GM19455 (cell line): Measurements from ENCODE around the gene RDX.

Experiments used
- ATAC-seq: cut with Tn5 transposase; IDR thresholded peaks from one replicate; pipeline ENCODE4 v1.9.1; 2021; ENCODE audit not compliant: unreplicated experiment

RDX gene

GRCh38 chr11:110176366-110177085, 119.9 kb downstream of the RDX start:
- no peak for ATAC-seq

GRCh38 chr11:110174645-110175310, 121.6 kb downstream of the RDX start:
- ATAC-seq: no peak

GRCh38 chr11:110173811-110174644, 122.4 kb downstream of the RDX start:
- ATAC-seq: no peak

- no peak for ATAC-seq
These were observed 123.8 kb downstream of the RDX start for GRCh38 chr11:110172468-110173065.

- no peak for ATAC-seq
These were observed 126.7 kb downstream of the RDX start for GRCh38 chr11:110169738-110170137.

GRCh38 chr11:110168033-110168803, 128.2 kb downstream of the RDX start:
- no peak for ATAC-seq

GRCh38 chr11:110165039-110165925, 131.1 kb downstream of the RDX start:
- no peak for ATAC-seq

GRCh38 chr11:110162216-110162615, 134.2 kb downstream of the RDX start:
- no peak for ATAC-seq

- no peak for ATAC-seq
These were observed 135.4 kb downstream of the RDX start for GRCh38 chr11:110161061-110161460.

GRCh38 chr11:110160437-110160836, 136.0 kb downstream of the RDX start:
- ATAC-seq: no peak

GRCh38 chr11:110160016-110160415, 136.4 kb downstream of the RDX start:
- no peak for ATAC-seq

GRCh38 chr11:110159476-110159875, 136.9 kb downstream of the RDX start:
- no peak for ATAC-seq

GRCh38 chr11:110158317-110159200, 137.9 kb downstream of the RDX start:
- ATAC-seq: no peak

- ATAC-seq: no peak
These were observed 139.9 kb downstream of the RDX start for GRCh38 chr11:110156503-110156902.

- no peak for ATAC-seq
These were observed 142.9 kb downstream of the RDX start for GRCh38 chr11:110153474-110153873.

- ATAC-seq: peak; percentile 60
These were observed 144.2 kb downstream of the RDX start for GRCh38 chr11:110152199-110152598.

GRCh38 chr11:110148775-110149744, 147.4 kb downstream of the RDX start:
- ATAC-seq: no peak
